Hair follicle dermal papilla cell (primary cell): ENCODE results near the gene CLCNKA. TPM values are rescaled to one million over a fixed set of nuclear protein-coding genes. Genes with fewer than 3 reads are reported as not detected.

ENCODE experiments used
- small RNA-seq: library from RNA; depleted of rRNA; stranded (forward); fragments of <200 nt; gene quantifications from one replicate; pipeline ENCODE3, GENCODE V24; 2012
- total RNA-seq: library from RNA; depleted of rRNA; stranded (reverse); fragments of >200 nt; gene quantifications from 2 replicates; pipeline ENCODE4 v1.2.3, GENCODE V29; 2012

Gene CLCNKA
- total RNA-seq: 0.16 TPM in 1 of 2 replicates, not detected in the other

GRCh38 chr1:16021681-16022080 is at the start of gene CLCNKA:
Gene CLCNKA, plus strand, starts transcription at chr1:16022036. Its CDS starts 584 bp downstream, at chr1:16022620.

DNA sequence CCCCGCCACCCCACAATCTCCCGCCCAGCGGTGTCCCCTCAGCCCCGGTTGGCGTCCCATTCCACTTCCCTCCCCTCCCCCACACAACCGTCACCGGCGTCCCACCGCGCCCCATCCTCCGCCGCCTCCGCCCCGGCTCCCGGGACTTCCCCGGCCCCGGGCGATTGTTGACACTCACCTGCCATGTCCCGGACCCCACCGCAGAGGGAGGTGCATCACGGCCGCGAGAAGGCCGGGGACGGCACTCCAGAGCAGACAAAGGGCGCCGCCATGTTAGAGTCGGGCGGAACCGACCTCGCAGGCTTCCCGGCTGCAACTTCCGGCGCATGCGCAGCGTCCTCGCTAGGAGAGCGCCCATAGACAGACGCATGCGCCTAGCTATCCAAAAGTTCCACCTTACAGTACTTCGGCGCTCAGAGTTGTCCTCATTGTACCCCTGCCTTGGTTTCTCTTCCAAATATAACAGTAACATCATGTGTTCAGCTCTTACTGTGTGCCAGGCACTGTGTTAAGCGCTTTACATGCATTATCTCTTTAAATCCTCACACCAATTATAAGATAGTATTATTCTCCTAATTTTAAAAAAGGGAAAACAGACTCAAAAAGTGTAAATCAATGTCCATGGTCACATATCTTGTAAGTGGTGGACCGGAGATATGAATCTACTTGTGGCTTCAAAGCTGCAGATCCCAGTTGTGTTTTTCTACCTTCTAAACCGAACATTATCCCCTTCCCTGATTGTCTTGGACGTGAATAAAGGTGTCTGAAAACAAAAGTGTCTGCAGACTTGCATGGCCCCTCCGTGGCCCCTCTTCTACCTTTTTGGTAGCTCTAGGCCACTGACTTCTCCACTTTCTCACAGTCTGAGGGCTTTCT is 45.8 kb upstream of the CLCNKA start, which contains the start of gene ZBTB17:
ZBTB17 (minus strand) TSS at position 297 of the 876 bp plus-strand sequence. CDS start 27,606 bp downstream, outside the sequence.

DNA sequence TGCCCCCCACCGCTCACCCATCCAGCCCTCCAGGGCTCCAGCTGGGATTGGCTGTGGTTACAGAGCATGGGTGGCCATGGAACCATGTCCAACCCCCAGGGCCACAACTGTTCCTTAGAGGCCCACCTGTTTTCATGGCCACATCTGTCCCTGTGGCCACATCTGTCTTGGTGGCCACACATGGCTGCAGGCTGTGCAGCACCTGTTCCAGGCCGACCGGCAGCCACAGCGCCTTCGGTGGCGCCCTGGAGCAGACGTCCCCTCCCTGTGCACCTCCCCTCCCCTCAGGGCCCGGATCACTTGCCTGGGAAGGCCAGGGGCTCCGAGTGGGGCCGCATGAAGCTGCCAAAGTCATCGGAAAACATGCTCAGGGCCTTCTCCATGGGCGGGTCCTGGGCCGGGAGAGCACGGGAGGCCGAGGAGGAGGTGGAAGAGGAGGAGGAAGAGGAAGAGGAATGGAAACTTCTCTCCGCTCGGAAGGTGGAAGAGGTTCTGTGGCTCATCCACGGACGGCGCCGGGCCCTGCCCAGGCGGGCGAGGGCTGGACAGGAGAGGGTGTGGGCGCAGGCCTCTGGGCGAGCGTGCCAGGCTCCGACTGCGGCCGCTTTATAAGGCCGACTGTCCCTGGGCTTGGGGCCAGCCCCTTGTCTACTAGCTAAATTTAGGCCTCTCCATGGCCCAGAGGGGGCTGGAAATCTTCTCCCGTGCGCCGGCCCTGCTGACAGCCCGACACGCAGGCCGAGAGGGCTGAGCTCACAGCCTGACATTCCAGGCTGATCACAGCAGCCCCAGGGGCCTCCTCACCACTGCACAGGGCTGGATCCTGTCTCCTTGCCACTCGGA is 4.2 kb upstream of the CLCNKA start, which contains the start of gene HSPB7:
HSPB7 (minus strand) TSS at position 583 of the 843 bp plus-strand sequence; CDS start at position 503, 80 bp downstream.

DNA sequence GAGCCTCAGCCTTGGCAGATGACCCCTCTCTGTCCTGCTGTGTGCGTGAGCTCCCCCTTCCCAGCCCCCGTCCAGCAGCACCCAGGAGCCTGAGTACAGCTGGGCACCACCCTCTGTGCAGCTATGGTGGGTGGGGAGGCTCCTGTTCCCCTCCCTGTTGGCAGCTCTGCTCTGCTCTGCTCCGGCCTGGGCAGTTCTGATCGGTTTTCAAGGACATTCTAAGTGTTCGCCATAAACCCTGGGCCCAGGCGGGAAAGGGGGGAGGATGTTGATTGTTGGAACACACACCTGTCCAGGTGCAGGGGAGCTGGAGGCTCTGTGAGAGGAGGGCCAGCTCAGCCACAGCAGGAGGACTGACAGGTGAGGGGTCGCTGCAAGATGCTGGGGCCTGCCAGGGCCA is 21.7 kb downstream of the CLCNKA start, which contains the start of gene CLCNKB:
CLCNKB (plus strand) TSS at position 262 of the 400 bp plus-strand sequence. CDS start 711 bp downstream, outside the sequence.

DNA sequence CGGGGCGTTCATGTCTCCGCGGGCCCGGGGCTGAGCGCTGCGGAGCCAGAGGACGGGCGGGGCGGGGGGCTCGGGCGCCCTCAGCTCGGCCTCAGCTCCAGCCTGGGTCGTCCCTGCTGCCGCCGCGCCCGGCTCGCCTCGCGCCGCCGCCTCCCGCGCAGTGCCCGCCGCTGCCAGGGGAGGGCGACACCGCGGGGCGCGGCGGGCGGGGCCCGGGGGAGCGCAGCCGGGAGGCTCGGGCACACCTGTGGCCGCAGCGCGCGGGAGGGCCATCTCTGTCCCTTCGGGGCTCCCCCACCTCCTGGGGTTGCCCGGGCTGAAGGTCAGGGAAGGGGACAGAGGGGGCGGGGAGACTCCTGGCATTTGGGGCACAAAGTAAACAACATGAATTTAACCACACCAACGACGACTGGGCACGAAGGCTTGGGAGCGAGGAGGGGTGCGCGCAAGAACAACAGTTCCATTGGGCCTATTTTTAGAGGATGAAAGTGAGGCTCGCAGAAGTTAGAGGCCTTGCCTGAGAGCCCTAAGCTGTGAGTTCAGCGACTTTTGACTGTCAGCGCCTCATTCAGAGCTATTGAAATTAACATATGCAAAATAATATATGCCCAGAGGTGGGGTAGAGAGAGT is 51.8 kb downstream of the CLCNKA start, which contains the start of gene FAM131C:
FAM131C (minus strand) TSS at position 162 of the 630 bp plus-strand sequence. CDS start 209 bp downstream, outside the sequence.

Small RNAs within 50 kb of the gene (small RNA-seq; reads per million reads assigned to genes)
- gene AL355994.1: not detected
- not detected for gene AL355994.5

Other genes starting within 250 kb of the CLCNKA start
- 0.36 and 0.81 TPM in 2 replicates for gene UQCRHL, start 214.4 kb upstream of the CLCNKA start, total RNA-seq
- gene SPEN, start 174.3 kb upstream of the CLCNKA start, total RNA-seq: 27.3 and 28.6 TPM in 2 replicates
- gene ZBTB17, start 45.9 kb upstream of the CLCNKA start, total RNA-seq: 36.2 and 49.8 TPM in 2 replicates
- gene SRARP, start 17.8 kb upstream of the CLCNKA start, total RNA-seq: not detected in 2 replicates
- 20.6 and 22.2 TPM in 2 replicates for gene HSPB7, start 4.0 kb upstream of the CLCNKA start, total RNA-seq
- gene CLCNKB, start 21.7 kb downstream of the CLCNKA start, total RNA-seq: 0.24 and 0.32 TPM in 2 replicates
- 0.49 and 0.65 TPM in 2 replicates for gene FAM131C, start 51.6 kb downstream of the CLCNKA start, total RNA-seq
- 18.2 and 18.5 TPM in 2 replicates for gene EPHA2, start 134.0 kb downstream of the CLCNKA start, total RNA-seq
- 8.3 and 9.1 TPM in 2 replicates for gene ARHGEF19, start 190.6 kb downstream of the CLCNKA start, total RNA-seq
- gene CPLANE2, start 215.1 kb downstream of the CLCNKA start, total RNA-seq: 10.7 and 16.2 TPM in 2 replicates